Liver (tissue), 9 donors: ENCODE results near the gene KRT6B. TPM values are rescaled to one million over a fixed set of nuclear protein-coding genes. Genes with fewer than 3 reads are reported as not detected.
"Not testable (repeated sequence)": the region's sequence is repeated elsewhere in the genome, so short reads cannot be mapped to it uniquely, and the experiment has no call there.

Experiments used
- DNase-seq: peaks from one replicate; pipeline ENCODE4 v3.0.0-alpha.2; 2017; ENCODE audit warnings: low spot score
- H3K27ac ChIP-seq, 2 donors: one replicate each; pipeline ENCODE4 v1.7.0; 2013; ENCODE audit warnings: inconsistent platforms in 2 of 2, low read length in 2 of 2, control low read depth in 1 of 2, low read depth in 1 of 2, mild to moderate bottlenecking in 1 of 2
- H3K27me3 ChIP-seq, 4 donors: one replicate each; pipeline versions ENCODE4 v1.6.1 to v1.7.0; 2013; ENCODE audit warnings: low read length in 3 of 4, inconsistent platforms in 1 of 4, mild to moderate bottlenecking in 1 of 4, moderate library complexity in 1 of 4; ENCODE audit not compliant: control insufficient read depth in 4 of 4, insufficient read depth in 4 of 4
- H3K36me3 ChIP-seq, 4 donors: one replicate each; pipeline versions ENCODE4 v1.6.1 to v1.7.0; 2013; ENCODE audit warnings: low read length in 3 of 4, mild to moderate bottlenecking in 3 of 4, low read depth in 1 of 4, moderate library complexity in 1 of 4; ENCODE audit not compliant: control insufficient read depth in 4 of 4, insufficient read depth in 3 of 4
- H3K4me1 ChIP-seq, 4 donors: one replicate each; pipeline versions ENCODE4 v1.6.1 to v1.7.0; 2013; ENCODE audit warnings: low read length in 3 of 4, mild to moderate bottlenecking in 3 of 4, moderate library complexity in 1 of 4; ENCODE audit not compliant: control insufficient read depth in 4 of 4, insufficient read depth in 4 of 4
- H3K4me3 ChIP-seq, 3 donors: one replicate each; pipeline versions ENCODE4 v1.6.1 to v1.7.0; 2013; ENCODE audit warnings: low read length in 3 of 3, control low read depth in 1 of 3, low read depth in 1 of 3, mild to moderate bottlenecking in 1 of 3
- H3K9ac ChIP-seq, 2 donors: one replicate each; pipeline ENCODE4 v1.7.0; 2013; ENCODE audit warnings: low read length in 2 of 2, mild to moderate bottlenecking in 2 of 2, moderate library complexity in 2 of 2, control low read depth in 1 of 2, low read depth in 1 of 2
- H3K9me3 ChIP-seq, 4 donors: one replicate each; pipeline versions ENCODE4 v1.6.1 to v1.7.0; 2013; ENCODE audit warnings: low read length in 3 of 4; ENCODE audit not compliant: control insufficient read depth in 4 of 4
- FOXA1 ChIP-seq: IDR thresholded peaks from 2 replicates; pipeline ENCODE4 v1.6.1; 2016; ENCODE audit warnings: antibody characterized with exemption
- FOXA2 ChIP-seq: IDR thresholded peaks from 2 replicates; pipeline ENCODE4 v1.6.1; 2016; ENCODE audit warnings: antibody characterized with exemption
- GABPA ChIP-seq, 2 donors: IDR thresholded peaks in 1 of 2; conservative IDR thresholded peaks in 1 of 2; 2 replicates each; pipeline ENCODE4 v1.6.1; 2016; ENCODE audit warnings: antibody characterized with exemption in 2 of 2, mild to moderate bottlenecking in 1 of 2, moderate library complexity in 1 of 2
- HNF4G ChIP-seq: IDR thresholded peaks from 2 replicates; pipeline ENCODE4 v1.6.1; 2016; ENCODE audit warnings: antibody characterized with exemption
- NR2F2 ChIP-seq: IDR thresholded peaks from 2 replicates; pipeline ENCODE4 v1.6.1; 2016; ENCODE audit warnings: antibody characterized with exemption
- RAD21 ChIP-seq, 2 donors: IDR thresholded peaks; 2 replicates each; pipeline ENCODE4 v1.6.1; 2016; ENCODE audit warnings: antibody characterized with exemption in 2 of 2, mild to moderate bottlenecking in 2 of 2
- TAF1 ChIP-seq: conservative IDR thresholded peaks from 2 replicates; pipeline ENCODE4 v1.6.1; 2016; ENCODE audit warnings: antibody characterized with exemption, mild to moderate bottlenecking
- YY1 ChIP-seq: IDR thresholded peaks from 2 replicates; pipeline ENCODE4 v1.6.1; 2016; ENCODE audit warnings: antibody characterized with exemption, mild to moderate bottlenecking
- WGBS: extraction: QIAGEN DNeasy Blood & Tissue Kit; methylation state at CpG from one replicate; pipeline ENCODE4 v1.1.7; 2013; 5-methylcytosine and 5-hydroxymethylcytosine counted together
- polyA plus RNA-seq, 2 donors: library from polyadenylated mRNA; stranded (reverse) in 1 of 2; unstranded in 1 of 2; fragments of 200-250 nt in 1 of 2; fragments of >200 nt in 1 of 2; fragmentation: Nextera tagmentation in 1 of 2; extraction: Ambion mirVana in 1 of 2; gene quantifications; one replicate each; pipeline versions ENCODE4 v1.2.1 to v1.2.3, GENCODE V29; 2013 to 2015
- total RNA-seq, 2 donors: library from RNA; depleted of rRNA; stranded (reverse); fragments of >200 nt; gene quantifications; one replicate each; pipeline ENCODE4 v1.2.3, GENCODE V29; 2014
- TF ChIP-seq, protein P1 (sequence below): fragments of 150-350 bp; IDR thresholded peaks from 2 replicates; pipeline ENCODE4 v1.5.1; 2017; ENCODE audit warnings: improper control_type of control experiment, low read depth, low read length; ENCODE audit not compliant: missing input control
- TF ChIP-seq, protein P2 (sequence below): IDR thresholded peaks from 2 replicates; pipeline ENCODE4 v1.6.1; 2016; ENCODE audit warnings: antibody characterized with exemption, mild to moderate bottlenecking
- TF ChIP-seq, protein P3 (sequence below): IDR thresholded peaks from 2 replicates; pipeline ENCODE4 v1.6.1; 2016; ENCODE audit warnings: antibody characterized with exemption
- donor health status: healthy.
- donor health status: healthy.
- donor health status: healthy.
- donor health status: healthy.
- donor health status: healthy.

KRT6B gene
- total and polyA plus RNA-seq, 4 donors = 0.23 TPM; not detected in 3

DNA sequence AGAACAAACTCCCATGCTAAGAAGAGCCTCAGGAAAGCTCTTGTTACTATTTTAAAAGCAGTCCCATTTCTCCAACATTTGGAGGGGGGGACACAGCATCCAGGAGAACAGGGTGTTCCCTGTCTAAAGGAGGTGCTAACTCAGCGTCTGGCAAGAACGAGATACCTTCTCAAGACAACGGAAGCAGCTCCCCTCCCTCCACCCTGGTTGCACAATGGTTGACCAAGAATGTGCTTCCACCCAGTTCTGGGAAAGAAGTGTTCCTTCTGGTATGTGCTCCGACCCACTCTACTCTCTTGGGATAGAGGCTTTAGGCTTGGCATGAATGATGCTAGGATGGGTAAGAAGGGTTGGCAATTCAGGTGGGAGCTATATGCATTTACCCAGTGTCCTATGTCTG, 42.6 kb upstream of the KRT6B start:
- Histone ChIP-seq H3K4me1 (no peaks in the 10 kb centered on the region), H3K9ac (no peak overlapping the region), H3K36me3 (no peaks in the 10 kb centered on the region), H3K27ac (no peak overlapping the region), H3K27me3 (peaks cover 0 to 6% (median 0%) of the 10 kb centered on the region in 4 donors), H3K4me3 (no peak overlapping the region), H3K9me3 (no peaks in the 10 kb centered on the region)
- WGBS = 58% methylated on average over 4 of the region's 4 CpGs
- DNase-seq = no peak
- no peak for TF ChIP-seq RAD21 (IDR thresholded peaks at IDR 0.05)

DNA sequence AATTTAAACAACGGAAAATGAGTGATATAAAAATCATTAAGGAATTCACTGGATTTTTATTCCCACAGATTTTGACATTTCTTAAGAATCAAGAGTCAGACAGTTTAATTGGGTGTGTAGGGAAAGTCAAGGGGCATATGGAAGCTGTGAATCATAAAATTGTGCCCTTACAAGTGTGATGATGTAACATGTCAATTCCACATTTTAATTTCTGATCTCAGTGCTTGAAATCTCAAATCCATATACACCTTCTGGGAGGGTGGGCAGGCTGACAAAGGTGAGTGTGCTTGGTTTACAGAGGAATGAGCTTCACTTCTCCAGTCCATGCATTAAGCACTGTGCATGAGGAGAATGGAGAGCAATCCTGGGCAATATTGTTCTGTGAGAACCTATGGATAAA, 42.2 kb upstream of the KRT6B start:
- Histone ChIP-seq H3K27me3 (peaks cover 0 to 6% (median 0%) of the 10 kb centered on the region in 4 donors), H3K27ac (no peak overlapping the region), H3K9ac (no peak overlapping the region), H3K4me3 (no peak overlapping the region), H3K9me3 (no peaks in the 10 kb centered on the region), H3K36me3 (no peaks in the 10 kb centered on the region), H3K4me1 (no peaks in the 10 kb centered on the region)
- TF ChIP-seq, protein P1, sequence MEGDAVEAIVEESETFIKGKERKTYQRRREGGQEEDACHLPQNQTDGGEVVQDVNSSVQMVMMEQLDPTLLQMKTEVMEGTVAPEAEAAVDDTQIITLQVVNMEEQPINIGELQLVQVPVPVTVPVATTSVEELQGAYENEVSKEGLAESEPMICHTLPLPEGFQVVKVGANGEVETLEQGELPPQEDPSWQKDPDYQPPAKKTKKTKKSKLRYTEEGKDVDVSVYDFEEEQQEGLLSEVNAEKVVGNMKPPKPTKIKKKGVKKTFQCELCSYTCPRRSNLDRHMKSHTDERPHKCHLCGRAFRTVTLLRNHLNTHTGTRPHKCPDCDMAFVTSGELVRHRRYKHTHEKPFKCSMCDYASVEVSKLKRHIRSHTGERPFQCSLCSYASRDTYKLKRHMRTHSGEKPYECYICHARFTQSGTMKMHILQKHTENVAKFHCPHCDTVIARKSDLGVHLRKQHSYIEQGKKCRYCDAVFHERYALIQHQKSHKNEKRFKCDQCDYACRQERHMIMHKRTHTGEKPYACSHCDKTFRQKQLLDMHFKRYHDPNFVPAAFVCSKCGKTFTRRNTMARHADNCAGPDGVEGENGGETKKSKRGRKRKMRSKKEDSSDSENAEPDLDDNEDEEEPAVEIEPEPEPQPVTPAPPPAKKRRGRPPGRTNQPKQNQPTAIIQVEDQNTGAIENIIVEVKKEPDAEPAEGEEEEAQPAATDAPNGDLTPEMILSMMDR = no peak
- TF ChIP-seq, protein P2, sequence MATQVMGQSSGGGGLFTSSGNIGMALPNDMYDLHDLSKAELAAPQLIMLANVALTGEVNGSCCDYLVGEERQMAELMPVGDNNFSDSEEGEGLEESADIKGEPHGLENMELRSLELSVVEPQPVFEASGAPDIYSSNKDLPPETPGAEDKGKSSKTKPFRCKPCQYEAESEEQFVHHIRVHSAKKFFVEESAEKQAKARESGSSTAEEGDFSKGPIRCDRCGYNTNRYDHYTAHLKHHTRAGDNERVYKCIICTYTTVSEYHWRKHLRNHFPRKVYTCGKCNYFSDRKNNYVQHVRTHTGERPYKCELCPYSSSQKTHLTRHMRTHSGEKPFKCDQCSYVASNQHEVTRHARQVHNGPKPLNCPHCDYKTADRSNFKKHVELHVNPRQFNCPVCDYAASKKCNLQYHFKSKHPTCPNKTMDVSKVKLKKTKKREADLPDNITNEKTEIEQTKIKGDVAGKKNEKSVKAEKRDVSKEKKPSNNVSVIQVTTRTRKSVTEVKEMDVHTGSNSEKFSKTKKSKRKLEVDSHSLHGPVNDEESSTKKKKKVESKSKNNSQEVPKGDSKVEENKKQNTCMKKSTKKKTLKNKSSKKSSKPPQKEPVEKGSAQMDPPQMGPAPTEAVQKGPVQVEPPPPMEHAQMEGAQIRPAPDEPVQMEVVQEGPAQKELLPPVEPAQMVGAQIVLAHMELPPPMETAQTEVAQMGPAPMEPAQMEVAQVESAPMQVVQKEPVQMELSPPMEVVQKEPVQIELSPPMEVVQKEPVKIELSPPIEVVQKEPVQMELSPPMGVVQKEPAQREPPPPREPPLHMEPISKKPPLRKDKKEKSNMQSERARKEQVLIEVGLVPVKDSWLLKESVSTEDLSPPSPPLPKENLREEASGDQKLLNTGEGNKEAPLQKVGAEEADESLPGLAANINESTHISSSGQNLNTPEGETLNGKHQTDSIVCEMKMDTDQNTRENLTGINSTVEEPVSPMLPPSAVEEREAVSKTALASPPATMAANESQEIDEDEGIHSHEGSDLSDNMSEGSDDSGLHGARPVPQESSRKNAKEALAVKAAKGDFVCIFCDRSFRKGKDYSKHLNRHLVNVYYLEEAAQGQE = no peak
- TF ChIP-seq FOXA2 (no peak), RAD21 (IDR thresholded peaks at IDR 0.05) (no peak), HNF4G (no peak), GABPA (IDR thresholded peaks at IDR 0.05 in 1 of 2, conservative IDR thresholded peaks at IDR 0.05 in 1 of 2) (no peak), NR2F2 (no peak)
- WGBS = 95% methylated on average over 1 of the region's 1 CpG
- DNase-seq = no peak

DNA sequence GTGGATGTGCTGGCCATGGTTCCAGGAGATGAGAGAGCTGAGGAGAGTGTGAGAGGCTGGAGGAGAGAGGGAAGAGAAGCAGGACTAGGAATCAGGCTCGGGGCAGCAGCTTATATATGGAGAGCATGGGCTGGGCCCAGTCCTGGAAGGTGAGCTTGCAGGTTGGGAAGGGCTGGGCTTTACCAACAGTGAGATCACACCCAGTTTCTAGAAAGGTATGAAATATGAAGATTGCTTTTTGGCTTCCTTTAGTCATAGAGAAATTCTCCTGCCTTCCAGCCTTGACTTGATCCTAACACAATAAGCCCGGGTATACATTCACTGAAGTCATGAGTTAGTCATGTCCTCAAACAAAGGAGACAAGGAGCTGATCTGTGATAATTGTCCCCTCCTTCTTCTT, 41.2 kb upstream of the KRT6B start, which contains the start of gene KRT6A:
Gene KRT6A, minus strand, starts transcription at position 86 of the 400 bp plus-strand sequence. Its CDS starts 69 bp downstream, at position 17.
- Histone ChIP-seq H3K4me3 (no peak within 1 kb of the TSS), H3K36me3 (no peaks in the 10 kb centered on the region), H3K4me1 (no peaks in the 10 kb centered on the region), H3K9ac (no peak within 1 kb of the TSS), H3K27ac (no peak within 1 kb of the TSS), H3K9me3 (no peaks in the 10 kb centered on the region), H3K27me3 (peaks cover 0 to 9% (median 0%) of the 10 kb centered on the region in 4 donors)
- 97% methylated on average over 2 of the region's 2 CpGs for WGBS
- no peak for TF ChIP-seq TAF1
- TF ChIP-seq RAD21 (IDR thresholded peaks at IDR 0.05) = no peak
- no peak for TF ChIP-seq NR2F2
- no peak for TF ChIP-seq YY1
- TF ChIP-seq FOXA1 = no peak
- TF ChIP-seq, protein P2 = no peak
- TF ChIP-seq, protein P3, sequence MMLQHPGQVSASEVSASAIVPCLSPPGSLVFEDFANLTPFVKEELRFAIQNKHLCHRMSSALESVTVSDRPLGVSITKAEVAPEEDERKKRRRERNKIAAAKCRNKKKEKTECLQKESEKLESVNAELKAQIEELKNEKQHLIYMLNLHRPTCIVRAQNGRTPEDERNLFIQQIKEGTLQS = no peak
- DNase-seq = no peak

DNA sequence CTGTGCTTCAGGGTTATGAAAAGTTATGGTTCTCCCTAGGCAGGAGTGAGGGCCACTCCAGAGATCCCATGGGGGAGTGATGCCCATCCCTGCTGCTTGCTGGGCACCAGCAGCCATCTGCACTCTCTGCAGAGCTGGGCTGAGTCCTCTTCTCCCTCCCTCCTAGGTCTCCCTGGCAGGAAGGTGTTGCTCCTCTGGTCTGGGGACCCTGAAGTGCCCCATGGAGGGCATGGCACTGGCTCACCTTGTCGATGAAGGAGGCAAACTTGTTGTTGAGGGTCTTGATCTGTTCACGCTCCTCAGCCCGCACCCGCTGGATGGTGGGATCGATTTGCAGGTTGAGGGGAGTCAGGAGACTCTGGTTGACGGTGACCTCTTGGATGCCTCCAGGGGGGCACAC, 40.5 kb upstream of the KRT6B start:
- H3K27me3 ChIP-seq, H3K4me1 ChIP-seq, DNase-seq, H3K4me3 ChIP-seq, H3K36me3 ChIP-seq, H3K9ac ChIP-seq, H3K9me3 ChIP-seq, H3K27ac ChIP-seq: not testable (repeated sequence)
- WGBS = 96% methylated on average over 6 of the region's 6 CpGs
